ENCODE measurements around the gene CFAP410. TPM values are rescaled to one million over a fixed set of nuclear protein-coding genes. Genes with fewer than 3 reads are reported as not detected.
"Not testable (repeated sequence)": the region's sequence is repeated elsewhere in the genome, so short reads cannot be mapped to it uniquely, and the experiment has no call there.

The CFAP410 gene
- total and polyA plus RNA-seq, 2 of the 8 experiments (the other 6 are each of a cell fraction or from before 2014, with no cell fraction given): 10.6 to 12.0 TPM

GRCh38 chr21:44344541-44345183 lies 5.5 kb upstream of the CFAP410 start (continued):
- TF ChIP-seq GABPA (IDR thresholded peaks at IDR 0.05; ENCODE audit: borderline replicate concordance, insufficient read depth, low read length) (no peak), CBX8 (IDR thresholded peaks at IDR 0.05; ENCODE audit: borderline replicate concordance, low read depth, low read length) (no peak), HDAC2 (IDR thresholded peaks at IDR 0.05; ENCODE audit: borderline replicate concordance in 1 of 2, low read depth in 2 of 2, low read length in 2 of 2) (no peak), SRF (IDR thresholded peaks at IDR 0.05; ENCODE audit: low read depth, low read length) (no peak), EGR1 (IDR thresholded peaks at IDR 0.05; ENCODE audit: borderline replicate concordance, low read depth, low read length) (no peak), POU5F1 (IDR thresholded peaks at IDR 0.05; ENCODE audit: low read depth, low read length) (no peak), BACH1 (IDR thresholded peaks at IDR 0.05; ENCODE audit: low read length) (no peak), RAD21 (IDR thresholded peaks at IDR 0.05 in 1 of 2, conservative IDR thresholded peaks at IDR 0.05 in 1 of 2; ENCODE audit: low read depth in 2 of 2, low read length in 2 of 2) (no peak), PHF8 (conservative IDR thresholded peaks at IDR 0.05; ENCODE audit: low read depth, low read length) (no peak), SP1 (IDR thresholded peaks at IDR 0.05; ENCODE audit: low read depth, low read length) (no peak)

- CTCF ChIA-PET (ENCODE audit: partially characterized antibody): interaction anchor here (1.2 to 1.3 kb wide), 2 partner anchors 9 to 12 kb away, joined by 4 to 7 read pairs; no protein-coding TSS in a partner anchor
- H3K79me2 ChIP-seq (ENCODE audit: control insufficient read depth in 1 of 2, insufficient read depth in 2 of 2, low read length in 2 of 2); DNase-seq (ENCODE audit: low read depth in 1 of 2, low spot score in 2 of 2); H2BK120ac ChIP-seq (replicated peaks; ENCODE audit: low read depth, low read length); H3K23ac ChIP-seq (ENCODE audit: insufficient read length); H3K9ac ChIP-seq (replicated peaks in 1 of 4; ENCODE audit: extremely low read depth in 1 of 4, low read depth in 3 of 4, low read length in 3 of 4); H3K36me3 ChIP-seq (ENCODE audit: control insufficient read depth in 2 of 4, insufficient read depth in 4 of 4, low read length in 3 of 4); H3K4ac ChIP-seq (replicated peaks; ENCODE audit: insufficient read length, low read depth, low read length); H3K56ac ChIP-seq (replicated peaks; ENCODE audit: insufficient read length, low read depth, low read length); H4K91ac ChIP-seq (replicated peaks; ENCODE audit: insufficient read length, low read length); H3K9me3 ChIP-seq (ENCODE audit: insufficient read depth in 2 of 2, low read depth in 1 of 2, low read length in 1 of 2); H3K27me3 ChIP-seq (replicated peaks in 1 of 4; ENCODE audit: control insufficient read depth in 3 of 4, extremely low read depth in 1 of 4, insufficient read depth in 3 of 4, low read length in 3 of 4); H3K79me1 ChIP-seq (ENCODE audit: low read depth, low read length); H4K8ac ChIP-seq (ENCODE audit: extremely low read depth, insufficient read depth, low read length); H2BK15ac ChIP-seq (ENCODE audit: low read length); H2BK12ac ChIP-seq (ENCODE audit: low read depth, low read length); H3K27ac ChIP-seq (ENCODE audit: low read depth, low read length); H3K4me3 ChIP-seq (ENCODE audit: extremely low read depth in 1 of 4, insufficient read depth in 2 of 4, low read depth in 3 of 4, low read length in 4 of 4); H2BK5ac ChIP-seq (ENCODE audit: low read depth, low read length); FAIRE-seq; H3K23me2 ChIP-seq (ENCODE audit: low read depth, low read length); H3K14ac ChIP-seq (ENCODE audit: insufficient read length); H2BK20ac ChIP-seq (ENCODE audit: low read length); H3K4me2 ChIP-seq (ENCODE audit: insufficient read depth in 1 of 2, low read depth in 2 of 2, low read length in 2 of 2); H2AFZ ChIP-seq (ENCODE audit: low read length); H3K18ac ChIP-seq (ENCODE audit: extremely low read depth, low read length); H4K20me1 ChIP-seq (replicated peaks in 1 of 2; ENCODE audit: control insufficient read depth in 1 of 2, insufficient read depth in 2 of 2, low read length in 2 of 2); H4K5ac ChIP-seq (ENCODE audit: insufficient read length, low read depth, low read length); H2AK5ac ChIP-seq (ENCODE audit: low read depth, low read length); H3K4me1 ChIP-seq (replicated peaks in 1 of 4; ENCODE audit: control insufficient read depth in 3 of 4, insufficient read depth in 4 of 4, low read length in 3 of 4): not testable (repeated sequence)
- POLR2A ChIA-PET (ENCODE audit: partially characterized antibody): interaction anchor here (2.5 kb wide), 1 partner anchor 10 kb away, joined by 11 read pairs; no protein-coding TSS in a partner anchor
- 86% methylated on average over 8 of the region's 8 CpGs; no CpG with 5 or more reads in 1 of the 2 experiments for WGBS, 2 experiments (ENCODE audit: extremely low coverage in 1 of 2, insufficient coverage in 1 of 2, insufficient read length in 1 of 2, insufficient replicate concordance in 2 of 2, low coverage in 1 of 2, low lambda C conversion rate in 2 of 2, missing lambda C conversion rate in 1 of 2)
Observed at GRCh38 chr21:44342981-44343380, 3.8 kb upstream of the CFAP410 start.

Data from H1 (cell line).